ENCODE measurements around the gene PDE4B.
A peak's percentile ranks its signal among the peaks of the same experiment; 100 is the strongest.

The PDE4B gene

GRCh38 chr1:66348776-66349175 lies 556.1 kb downstream of the PDE4B start:
- DNase-seq: no peak

GRCh38 chr1:66349242-66349641 lies 556.5 kb downstream of the PDE4B start:
- no peak for DNase-seq

DNA sequence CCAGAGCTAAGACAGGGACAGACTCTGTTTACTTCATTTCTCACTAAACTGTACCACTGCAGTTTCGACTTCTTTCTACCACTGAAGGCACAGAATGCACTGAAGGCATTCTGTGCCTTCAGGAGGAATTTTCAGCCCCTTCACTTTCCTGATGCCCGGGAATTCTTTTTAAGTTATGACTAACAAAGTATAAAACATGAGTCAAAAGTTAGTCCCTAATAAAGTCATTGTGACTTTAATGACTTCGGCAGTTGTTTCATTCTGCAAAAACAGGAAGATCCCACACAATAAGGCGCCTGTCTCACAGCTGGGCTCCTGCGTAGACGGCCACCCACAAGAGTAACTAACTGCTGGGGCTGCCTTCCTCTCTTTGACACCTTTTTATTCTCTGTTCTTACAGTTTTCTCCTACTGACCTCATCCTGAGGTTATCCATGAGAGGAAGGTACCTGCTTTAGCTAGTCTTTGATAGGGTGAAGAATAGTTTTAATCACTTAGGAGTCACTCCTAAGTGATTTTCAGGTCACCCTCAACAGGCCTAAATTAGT lies 557.4 kb downstream of the PDE4B start:
- peak; percentile 39 for DNase-seq

GRCh38 chr1:66351478-66351877 lies 558.8 kb downstream of the PDE4B start:
- DNase-seq: no peak

- DNase-seq: no peak
Measured at GRCh38 chr1:66351913-66352312, 559.2 kb downstream of the PDE4B start.

GRCh38 chr1:66352792-66353191 lies 560.1 kb downstream of the PDE4B start:
- no peak for DNase-seq

DNA sequence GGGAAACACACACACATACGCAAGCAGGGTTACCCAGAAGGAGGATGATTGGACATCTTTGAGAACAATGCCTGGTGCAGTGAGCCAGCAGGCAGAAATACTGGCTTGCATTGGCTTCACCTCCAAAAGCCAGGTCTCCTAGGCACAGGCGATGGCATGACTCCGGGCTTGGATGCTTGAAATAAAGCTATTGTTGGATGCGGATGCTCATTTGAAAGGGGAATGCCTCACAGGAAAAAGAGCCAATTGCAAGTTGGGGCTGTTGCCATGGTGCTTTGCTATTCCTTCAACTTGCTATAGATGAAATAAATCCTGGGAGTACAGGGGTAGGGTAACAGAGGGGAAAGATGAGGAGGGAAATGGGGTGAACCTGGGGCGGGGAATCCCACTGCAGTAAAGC lies 560.6 kb downstream of the PDE4B start:
- no peak for DNase-seq

DNA sequence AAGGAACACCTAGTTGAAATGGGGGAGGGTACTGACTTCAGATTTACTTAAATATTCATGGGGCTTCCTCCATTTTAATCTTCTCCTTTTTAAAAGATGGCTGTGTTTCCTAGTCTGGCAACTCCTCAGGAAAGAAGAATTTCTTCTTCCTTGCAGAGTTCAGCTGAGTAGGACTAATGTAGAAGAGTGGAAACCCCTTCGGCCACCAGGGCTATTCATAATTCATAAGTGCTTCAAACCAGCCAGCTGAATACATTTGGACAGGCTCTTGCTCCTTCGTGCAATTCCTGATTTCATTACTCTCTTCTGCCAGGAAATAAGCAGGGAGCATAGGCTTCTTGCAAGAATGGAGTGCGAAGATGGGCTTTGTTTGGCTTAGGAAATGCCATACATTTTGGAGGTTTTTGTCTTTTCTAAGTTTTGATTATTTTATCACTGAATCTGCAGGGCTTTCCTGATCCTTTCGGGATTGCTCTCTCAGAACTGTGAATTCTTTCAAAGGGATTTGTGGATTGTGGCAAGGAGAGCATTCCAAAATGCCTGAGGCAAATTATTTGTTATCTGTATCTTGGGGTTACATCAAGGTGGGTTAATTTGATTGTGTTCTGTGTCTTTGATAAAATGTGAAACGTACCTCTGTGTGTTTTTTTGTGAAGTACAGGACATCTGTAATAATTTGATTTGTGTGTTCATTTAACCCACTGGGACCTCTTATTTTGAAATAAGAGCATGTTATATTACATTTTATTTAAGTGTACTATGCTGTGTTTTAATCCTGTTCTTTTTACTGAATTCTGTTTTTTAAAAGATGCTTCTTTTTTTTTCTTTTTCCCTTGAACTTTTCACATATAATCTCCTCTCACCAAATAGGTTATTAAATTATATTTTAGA lies 561.9 kb downstream of the PDE4B start:
- DNase-seq: peak; percentile 32

DNA sequence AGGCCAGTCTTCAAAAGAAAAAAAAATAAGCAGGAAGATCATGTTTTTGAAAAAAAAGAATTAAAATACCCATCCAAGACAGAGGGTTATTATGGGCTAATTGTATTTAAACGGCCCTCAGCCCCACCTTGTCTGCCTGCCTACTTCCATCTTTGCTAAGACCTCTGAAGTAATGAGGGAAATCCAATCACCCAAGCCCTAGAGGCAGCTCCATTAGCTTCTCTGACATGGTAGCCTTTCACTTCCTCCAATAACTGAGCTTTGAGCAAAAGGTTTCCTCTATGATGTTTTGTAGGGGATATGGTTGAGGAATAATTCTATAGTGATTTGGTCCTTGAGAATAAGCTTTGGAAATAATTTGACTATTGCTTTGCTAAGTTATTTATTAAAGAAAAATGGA lies 563.1 kb downstream of the PDE4B start:
- DNase-seq: no peak

- no peak for DNase-seq
Measured at GRCh38 chr1:66356605-66357004, 563.9 kb downstream of the PDE4B start.

DNA sequence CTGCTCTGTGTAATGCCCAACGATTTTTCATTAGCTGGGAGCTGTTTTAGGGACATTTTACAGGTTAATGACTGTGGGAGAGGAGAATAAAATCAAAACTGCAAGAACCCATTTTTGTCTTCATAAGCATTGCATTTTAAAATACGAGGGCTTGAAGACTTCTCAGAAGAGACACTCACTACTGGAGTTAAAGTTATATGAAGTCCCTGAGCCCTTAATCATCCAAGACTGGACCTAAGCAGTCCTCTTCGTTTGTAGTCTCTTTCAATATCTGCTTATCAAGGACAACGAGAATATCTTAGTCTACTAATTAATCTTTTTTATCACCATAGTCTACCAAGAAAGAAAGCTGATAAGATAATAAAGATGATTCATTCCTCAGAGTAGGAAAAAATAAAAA lies 564.3 kb downstream of the PDE4B start:
- no peak for DNase-seq

- no peak for DNase-seq
Measured at GRCh38 chr1:66357478-66358197, 564.9 kb downstream of the PDE4B start.

DNA sequence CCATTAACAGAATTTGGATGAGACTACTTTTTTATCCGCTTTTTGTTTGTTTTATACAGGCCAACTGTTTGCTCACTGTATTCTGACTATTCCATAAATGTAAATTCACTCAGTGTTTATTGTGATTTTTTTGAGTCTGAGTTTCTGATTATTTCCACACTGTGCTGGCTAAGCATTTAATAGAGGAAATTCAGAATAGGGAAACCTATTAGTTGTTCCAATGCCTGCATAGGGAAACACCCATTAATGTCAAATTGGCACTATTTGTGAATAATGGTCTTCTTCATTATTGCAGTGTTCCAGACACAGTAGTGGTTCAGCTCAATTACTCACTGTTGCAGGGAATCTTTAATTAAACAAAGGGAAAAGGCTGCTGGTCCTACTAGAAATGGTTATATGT lies 566.6 kb downstream of the PDE4B start:
- DNase-seq: no peak

DNA sequence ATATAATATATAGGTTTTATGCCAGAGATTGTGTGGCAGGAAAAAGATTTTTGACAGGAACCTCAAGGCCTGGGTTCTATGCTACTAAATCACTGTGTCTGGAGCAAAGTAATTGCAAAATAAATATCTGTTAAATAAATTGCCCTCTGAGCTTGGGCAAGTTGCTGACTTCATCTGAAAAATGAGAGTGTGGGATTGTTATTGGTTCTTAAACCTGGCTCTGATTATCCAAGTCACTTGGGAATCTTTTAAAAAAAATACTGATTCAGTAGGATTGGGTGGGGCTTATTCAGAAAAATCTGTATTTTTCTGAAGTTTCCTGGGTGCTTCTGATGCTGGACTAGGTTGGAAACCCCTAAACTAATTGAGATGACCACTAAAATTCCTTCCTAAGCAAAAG lies 567.1 kb downstream of the PDE4B start:
- no peak for DNase-seq

- DNase-seq: no peak
Measured at GRCh38 chr1:66360285-66360724, 567.6 kb downstream of the PDE4B start.

DNA sequence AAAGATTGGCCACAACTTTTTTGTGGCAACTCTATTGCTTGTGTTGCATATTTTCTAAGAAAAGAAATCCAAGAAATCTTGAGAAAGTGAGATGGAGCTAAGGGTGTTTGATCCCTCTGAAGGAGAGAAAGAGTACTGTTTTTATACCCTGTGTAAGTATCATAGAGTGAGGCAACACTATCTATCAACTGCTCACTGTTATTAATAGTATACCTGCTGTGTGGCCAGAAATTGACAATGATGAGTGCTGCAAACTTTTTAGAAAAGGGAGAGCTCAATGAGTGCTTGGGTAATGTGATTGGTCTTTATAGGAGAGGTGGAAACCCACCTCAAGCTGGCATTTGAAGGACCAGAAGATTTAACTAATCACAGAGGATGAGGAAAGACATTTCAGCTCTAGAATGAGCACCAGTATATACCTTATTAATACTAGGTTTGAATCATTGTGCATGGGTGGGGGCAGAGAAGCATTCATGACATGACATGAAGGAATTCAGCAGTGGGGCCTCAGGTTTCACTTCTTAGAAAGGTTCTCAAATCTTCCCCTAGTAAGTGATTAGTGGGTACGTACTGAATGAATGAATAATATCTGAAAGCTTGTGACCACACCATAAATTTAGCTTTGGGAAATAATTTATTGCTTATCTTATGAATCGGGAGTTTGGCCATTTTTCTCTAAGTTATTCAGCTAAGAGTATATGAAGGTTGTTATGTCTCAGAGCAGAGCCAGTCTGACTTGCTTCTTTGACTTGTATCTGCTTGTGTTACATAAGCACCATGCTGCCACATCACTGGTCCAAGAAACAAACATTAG lies 572.1 kb downstream of the PDE4B start:
- peak; percentile 68 for DNase-seq

DNA sequence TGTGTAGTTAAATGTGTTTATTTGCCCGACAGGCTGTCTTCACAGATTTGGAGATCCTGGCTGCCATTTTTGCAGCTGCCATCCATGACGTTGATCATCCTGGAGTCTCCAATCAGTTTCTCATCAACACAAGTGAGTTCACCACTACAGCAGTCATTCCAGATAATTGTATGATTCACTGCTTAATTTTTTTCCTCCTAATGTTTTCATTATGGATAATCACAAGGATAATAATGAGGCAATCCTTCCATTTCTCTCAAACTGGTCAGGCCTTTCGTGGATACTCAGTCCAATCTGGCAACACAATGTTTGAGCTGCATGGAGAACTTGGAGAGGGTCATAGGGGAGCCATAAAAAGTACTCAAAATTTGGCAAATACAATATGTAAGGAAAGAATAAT lies 572.9 kb downstream of the PDE4B start:
- DNase-seq: peak; percentile 40

DNA sequence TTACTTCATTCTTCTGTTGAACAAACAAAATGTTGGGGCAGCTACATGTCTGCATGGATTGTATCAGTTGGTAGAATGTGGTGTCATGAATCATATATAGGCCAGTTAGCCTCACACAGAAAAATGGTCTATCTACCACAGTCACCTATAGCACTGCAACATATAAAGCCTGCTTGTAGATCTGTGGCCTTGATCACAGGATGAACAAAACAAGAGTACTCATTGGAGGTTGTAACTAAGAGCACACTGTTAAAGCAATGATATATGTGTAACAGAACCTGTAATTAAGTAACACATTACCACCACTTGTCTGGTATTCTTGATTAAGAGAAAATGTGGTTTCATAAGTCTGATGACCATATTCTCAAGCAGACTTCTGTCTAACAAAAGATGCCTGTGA lies 573.9 kb downstream of the PDE4B start:
- no peak for DNase-seq

DNA sequence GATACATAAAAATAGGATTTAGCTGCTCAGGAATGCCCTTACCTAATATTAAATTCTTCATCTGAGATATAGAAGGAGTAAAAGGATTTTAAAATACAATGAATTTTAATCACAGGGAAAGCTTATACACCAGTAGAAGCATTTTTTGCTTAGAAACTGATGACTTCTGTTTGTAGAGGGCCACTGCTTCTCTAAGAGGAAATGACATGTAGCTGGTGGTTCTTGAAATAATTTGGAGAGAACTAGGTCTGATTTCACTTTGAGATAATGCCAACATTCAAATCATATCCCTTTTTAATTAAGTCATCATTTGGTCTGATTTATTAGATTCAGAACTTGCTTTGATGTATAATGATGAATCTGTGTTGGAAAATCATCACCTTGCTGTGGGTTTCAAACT lies 574.7 kb downstream of the PDE4B start:
- DNase-seq: no peak

GRCh38 chr1:66368261-66368660 lies 575.6 kb downstream of the PDE4B start:
- no peak for DNase-seq

GRCh38 chr1:66370462-66370971 lies 577.8 kb downstream of the PDE4B start:
- no peak for DNase-seq

DNA sequence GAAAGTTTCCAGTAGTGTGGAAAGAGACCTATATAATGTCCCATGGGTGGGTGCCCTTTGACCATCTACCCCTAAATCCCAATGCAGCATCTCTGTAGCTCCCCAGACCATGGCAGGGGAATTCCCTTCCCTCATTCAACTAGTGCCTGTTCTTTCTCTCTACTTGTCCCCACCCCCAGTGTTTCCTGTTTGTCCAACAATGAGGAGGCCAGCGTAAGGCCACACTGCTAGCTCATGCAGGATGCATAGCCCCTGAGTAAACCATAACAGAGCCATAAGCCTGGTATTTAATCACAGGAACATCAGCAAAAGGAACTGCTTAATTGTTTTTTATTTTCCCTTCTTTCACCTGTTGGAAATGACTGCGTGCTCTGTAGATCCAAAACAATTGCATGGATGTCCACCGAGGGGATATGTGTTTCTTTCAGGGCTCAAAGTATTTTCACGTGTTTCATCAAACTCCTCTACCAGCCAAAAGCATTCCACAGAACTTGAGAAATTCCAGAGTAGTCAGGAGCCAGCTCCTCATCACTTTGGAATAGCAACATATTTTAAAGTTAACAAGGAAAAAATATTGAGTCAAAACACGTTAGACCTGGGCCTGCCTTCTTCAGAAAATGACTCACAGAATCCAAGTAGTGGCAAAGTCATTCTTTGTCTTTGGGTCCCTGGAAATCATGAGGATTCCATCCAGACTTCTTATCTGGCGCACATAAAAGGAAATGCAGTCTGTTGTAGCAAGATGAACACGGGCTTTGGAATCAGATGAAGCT lies 578.7 kb downstream of the PDE4B start:
- peak; percentile 72 for DNase-seq

All from HCEC 1CT (cell line).